ENCODE measurements around the gene SEC24A. TPM values are rescaled to one million over a fixed set of nuclear protein-coding genes. Genes with fewer than 3 reads are reported as not detected.
A peak's percentile ranks its signal among the peaks of the same experiment; 100 is the strongest.
"Not testable (repeated sequence)": the region's sequence is repeated elsewhere in the genome, so short reads cannot be mapped to it uniquely, and the experiment has no call there.

SEC24A gene
- polyA plus RNA-seq, 4 donors: 18.9 to 24.1 (median 21.6) TPM

- DNase-seq (ENCODE audit: low read depth in 4 of 4, low spot score in 2 of 4): peak; percentile 37 to 48 (median 44)
These were observed 90.5 kb downstream of the SEC24A start for GRCh38 chr5:134738963-134739661.

GRCh38 chr5:134741052-134741451 lies 92.5 kb downstream of the SEC24A start:
- no peak for DNase-seq (ENCODE audit: low read depth in 4 of 4, low spot score in 2 of 4)

GRCh38 chr5:134742134-134742533 lies 93.5 kb downstream of the SEC24A start:
- no peak for DNase-seq (ENCODE audit: low read depth in 4 of 4, low spot score in 2 of 4)

- DNase-seq (ENCODE audit: low read depth in 4 of 4, low spot score in 2 of 4): no peak
These were observed 100.8 kb downstream of the SEC24A start for GRCh38 chr5:134749415-134749814.

- DNase-seq (ENCODE audit: low read depth in 4 of 4, low spot score in 2 of 4): no peak
These were observed 109.6 kb downstream of the SEC24A start for GRCh38 chr5:134758176-134758503.

GRCh38 chr5:134758504-134759341 lies 110.1 kb downstream of the SEC24A start, which contains the start of gene DDX46:
DDX46 (plus strand) TSS chr5:134758779; CDS start chr5:134758939, 160 bp downstream.
- DNase-seq (ENCODE audit: low read depth in 4 of 4, low spot score in 2 of 4): peak; percentile 71 to 87 (median 78)

- not testable (repeated sequence) for DNase-seq (ENCODE audit: low read depth in 4 of 4, low spot score in 2 of 4)
These were observed 119.1 kb downstream of the SEC24A start for GRCh38 chr5:134767528-134768291.

GRCh38 chr5:134769206-134769605 lies 120.6 kb downstream of the SEC24A start:
- no peak for DNase-seq (ENCODE audit: low read depth in 4 of 4, low spot score in 2 of 4)

GRCh38 chr5:134772461-134773125 lies 124.0 kb downstream of the SEC24A start:
- no peak for DNase-seq (ENCODE audit: low read depth in 4 of 4, low spot score in 2 of 4)

GRCh38 chr5:134777366-134777765 lies 128.8 kb downstream of the SEC24A start:
- DNase-seq (ENCODE audit: low read depth in 4 of 4, low spot score in 2 of 4): no peak

Other genes with a start within 250 kb of the SEC24A start
- gene CDKN2AIPNL, start 236.9 kb upstream of the SEC24A start, polyA plus RNA-seq (ENCODE audit: insufficient read length in 4 of 4): 10 to 100 TPM; 30.8 to 32.7 (median 32.0) TPM
- gene JADE2, start 123.1 kb upstream of the SEC24A start, polyA plus RNA-seq (ENCODE audit: insufficient read length in 4 of 4): 10 to 100 TPM; 10.4 to 14.2 (median 11.7) TPM
- gene SAR1B, start 16.0 kb upstream of the SEC24A start, polyA plus RNA-seq (ENCODE audit: insufficient read length in 4 of 4): 10 to 100 TPM; 33.5 to 46.3 (median 40.2) TPM
- gene CAMLG, start 89.8 kb downstream of the SEC24A start, polyA plus RNA-seq (ENCODE audit: insufficient read length in 4 of 4): 10 to 100 TPM; 53.2 to 78.5 (median 68.4) TPM
- 100 to 1,000 TPM in 1 of 4 donors, 10 to 100 TPM in 3; 61.2 to 102 (median 85.5) TPM for gene DDX46, start 110.0 kb downstream of the SEC24A start, polyA plus RNA-seq (ENCODE audit: insufficient read length in 4 of 4)
- 100 to 1,000 TPM in 1 of 4 donors, 10 to 100 TPM in 3; 95.0 to 119 (median 97.4) TPM for gene C5orf24, start 197.2 kb downstream of the SEC24A start, polyA plus RNA-seq (ENCODE audit: insufficient read length in 4 of 4)
- gene TXNDC15, start 225.6 kb downstream of the SEC24A start, polyA plus RNA-seq (ENCODE audit: insufficient read length in 4 of 4): 10 to 100 TPM; 73.3 to 91.3 (median 80.4) TPM